Breast epithelium (tissue), 3 donors: Measurements from ENCODE around the gene PORCN.

Experiments
- CTCF ChIP-seq, 3 donors: fragments of 450-650 bp; IDR thresholded peaks; one replicate each; pipeline ENCODE4 v1.5.1; 2016 to 2017; ENCODE audit warnings: antibody characterized with exemption in 3 of 3, mild to moderate bottlenecking in 3 of 3, moderate library complexity in 3 of 3
- POLR2A ChIP-seq: fragments of 450-650 bp; IDR thresholded peaks from one replicate; pipeline ENCODE4 v1.6.1; 2016; ENCODE audit warnings: antibody characterized with exemption, mild to moderate bottlenecking, moderate library complexity
- POLR2AphosphoS5 ChIP-seq, 3 donors: sonication (generic); formaldehyde crosslinking; IDR thresholded peaks; one replicate each; pipeline ENCODE4 v1.6.1; 2017; ENCODE audit warnings: antibody characterized with exemption in 3 of 3

GRCh38 chrX:48533165-48533564 is 24.4 kb downstream of the PORCN start:
- TF ChIP-seq CTCF (IDR thresholded peaks at IDR 0.05) (no peak), POLR2AphosphoS5 (IDR thresholded peaks at IDR 0.05) (no peak), POLR2A (no peak)
